Loucy (cell line): Measurements from ENCODE around the gene PGRMC2.

Source experiments
- CTCF ChIP-seq: fragments of 200-600 bp; sonication (generic); conservative IDR thresholded peaks from 2 replicates; pipeline ENCODE4 v1.5.1; 2014; ENCODE audit warnings: mild to moderate bottlenecking, antibody characterized with exemption, low read length
- EZH2phosphoT487 ChIP-seq: fragments of 200-600 bp; IDR thresholded peaks from 2 replicates; pipeline ENCODE4 v1.6.1; 2018; ENCODE audit warnings: antibody characterized with exemption, mild to moderate bottlenecking, moderate library complexity, borderline replicate concordance

GRCh38 chr4:128332081-128332480 lies 44.5 kb upstream of the PGRMC2 start:
- TF ChIP-seq CTCF (no peak), EZH2phosphoT487 (no peak)
